HL-60 (cell line): ENCODE measurements around the gene ARHGAP26.
A peak's percentile ranks its signal among the peaks of the same experiment; 100 is the strongest.

Source experiments
- GABPA ChIP-seq: IDR thresholded peaks from 2 replicates; pipeline ENCODE4 v1.6.1; 2012; ENCODE audit warnings: low read depth
- POLR2AphosphoS5 ChIP-seq: IDR thresholded peaks from 2 replicates; pipeline ENCODE4 v1.6.1; 2012; ENCODE audit warnings: low read depth
- REST ChIP-seq: IDR thresholded peaks from 2 replicates; pipeline ENCODE4 v1.6.1; 2012; ENCODE audit warnings: low read depth; ENCODE audit not compliant: insufficient replicate concordance
- TF ChIP-seq, protein P1 (sequence below): IDR thresholded peaks from one replicate; pipeline ENCODE4 v1.5.1; 2011; ENCODE audit warnings: low read length, control low read depth, inconsistent platforms; ENCODE audit not compliant: insufficient read depth

DNA sequence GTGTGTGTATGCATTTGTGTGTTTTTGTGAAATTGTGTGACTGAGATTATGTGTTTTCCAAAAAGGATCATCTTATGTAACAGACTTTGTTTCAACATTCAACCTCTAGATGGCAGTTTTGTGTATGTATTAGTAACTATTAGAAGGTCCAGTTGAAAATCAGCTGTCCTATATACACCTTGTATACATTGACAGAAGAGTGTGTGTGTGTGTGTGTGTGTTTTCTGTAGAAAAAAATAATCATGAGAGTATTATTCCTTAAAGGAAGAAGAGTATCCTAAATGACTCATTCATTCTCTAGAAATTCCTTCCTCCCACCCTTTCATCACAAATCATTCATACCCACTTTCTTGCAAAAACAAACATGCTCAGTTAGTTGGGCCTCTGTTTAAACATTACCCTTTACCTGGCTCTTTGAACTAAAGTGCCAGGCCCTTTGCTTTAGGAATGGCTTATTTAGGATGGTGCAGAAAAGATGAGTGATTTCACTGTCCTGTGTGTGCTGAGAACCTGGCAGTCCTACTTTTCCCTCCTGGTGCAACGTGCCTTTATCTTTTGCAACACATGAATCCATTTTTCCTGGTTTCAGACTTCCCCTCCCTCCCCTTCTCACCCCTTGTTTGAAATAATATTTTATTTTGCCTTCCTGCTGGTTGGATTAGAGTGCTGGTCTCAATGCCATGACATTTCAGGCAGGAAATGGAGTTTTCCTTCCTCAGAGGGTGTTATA is 152.2 kb downstream of the ARHGAP26 start:
- TF ChIP-seq, protein P1, sequence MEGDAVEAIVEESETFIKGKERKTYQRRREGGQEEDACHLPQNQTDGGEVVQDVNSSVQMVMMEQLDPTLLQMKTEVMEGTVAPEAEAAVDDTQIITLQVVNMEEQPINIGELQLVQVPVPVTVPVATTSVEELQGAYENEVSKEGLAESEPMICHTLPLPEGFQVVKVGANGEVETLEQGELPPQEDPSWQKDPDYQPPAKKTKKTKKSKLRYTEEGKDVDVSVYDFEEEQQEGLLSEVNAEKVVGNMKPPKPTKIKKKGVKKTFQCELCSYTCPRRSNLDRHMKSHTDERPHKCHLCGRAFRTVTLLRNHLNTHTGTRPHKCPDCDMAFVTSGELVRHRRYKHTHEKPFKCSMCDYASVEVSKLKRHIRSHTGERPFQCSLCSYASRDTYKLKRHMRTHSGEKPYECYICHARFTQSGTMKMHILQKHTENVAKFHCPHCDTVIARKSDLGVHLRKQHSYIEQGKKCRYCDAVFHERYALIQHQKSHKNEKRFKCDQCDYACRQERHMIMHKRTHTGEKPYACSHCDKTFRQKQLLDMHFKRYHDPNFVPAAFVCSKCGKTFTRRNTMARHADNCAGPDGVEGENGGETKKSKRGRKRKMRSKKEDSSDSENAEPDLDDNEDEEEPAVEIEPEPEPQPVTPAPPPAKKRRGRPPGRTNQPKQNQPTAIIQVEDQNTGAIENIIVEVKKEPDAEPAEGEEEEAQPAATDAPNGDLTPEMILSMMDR: peak; percentile 7
- TF ChIP-seq POLR2AphosphoS5 (no peak), GABPA (no peak), REST (no peak)
